Right lobe of liver (tissue), 6 donors: Measurements from ENCODE around the gene EPYC. TPM values are rescaled to one million over a fixed set of nuclear protein-coding genes. Genes with fewer than 3 reads are reported as not detected.
"Not testable (repeated sequence)": the region's sequence is repeated elsewhere in the genome, so short reads cannot be mapped to it uniquely, and the experiment has no call there.

Experiments used
- ATAC-seq, 4 donors: fragments of 200-7000 bp; cut with Tn5 transposase; one replicate each; pipeline ENCODE4 v1.9.1; 2020; ENCODE audit warnings: mild to moderate bottlenecking in 4 of 4, moderate library complexity in 4 of 4
- DNase-seq, 3 donors: peaks; one replicate each; pipeline ENCODE4 v3.0.0-alpha.2; 2020
- H3K27ac ChIP-seq, 3 donors: fragments of 200-600 bp; one replicate each; pipeline ENCODE4 v1.8.0; 2022
- H3K27me3 ChIP-seq, 2 donors: fragments of 200-600 bp; one replicate each; pipeline ENCODE4 v1.8.0; 2022
- H3K36me3 ChIP-seq, 4 donors: fragments of 200-600 bp; sonication (generic) in 1 of 4; one replicate each; pipeline versions ENCODE4 v1.5.1 to v1.8.0; 2017 to 2022; ENCODE audit warnings: control low read depth in 1 of 4
- H3K4me1 ChIP-seq, 4 donors: fragments of 200-600 bp; sonication (generic) in 1 of 4; one replicate each; pipeline versions ENCODE4 v1.5.1 to v1.8.0; 2017 to 2022; ENCODE audit warnings: control low read depth in 1 of 4
- H3K4me3 ChIP-seq, 3 donors: fragments of 200-600 bp; one replicate each; pipeline ENCODE4 v1.8.0; 2022
- H3K9me3 ChIP-seq, 4 donors: fragments of 200-600 bp; sonication (generic) in 1 of 4; one replicate each; pipeline versions ENCODE4 v1.5.1 to v1.8.0; 2017 to 2022; ENCODE audit warnings: control low read depth in 1 of 4
- POLR2A ChIP-seq: fragments of 450-650 bp; IDR thresholded peaks from one replicate; pipeline ENCODE4 v1.6.1; 2017; ENCODE audit warnings: antibody characterized with exemption, mild to moderate bottlenecking
- WGBS: methylation state at CpG from one replicate; pipeline ENCODE4 v1.1.6; 2018; ENCODE audit warnings: low coverage, low lambda C conversion rate; ENCODE audit not compliant: insufficient coverage; ENCODE audit errors: missing lambda C conversion rate; 5-methylcytosine and 5-hydroxymethylcytosine counted together
- intact Hi-C, 2 donors: fragments of 100-400 bp; cut with DNase I; formaldehyde crosslinking; loops; one replicate each; pipeline versions ENCODE4 v1.11.2 to v1.14.1; 2022
- total RNA-seq, 6 experiments: library from RNA; depleted of rRNA in 2 of 6; stranded (reverse); fragments of >200 nt in 2 of 6; fragmentation: NEBNext Ultra II Directional in 3 of 6; extraction: Animal tissue kit (Norgen Biotek cat#: 25700) in 3 of 6; gene quantifications; one replicate each; pipeline versions ENCODE4 v1.1.0 to v1.2.4, GENCODE V29; 2016 to 2023
- TF ChIP-seq, protein P1 (sequence below), 4 donors: fragments of 200-600 bp in 3 of 4; fragments of 450-650 bp in 1 of 4; IDR thresholded peaks; one replicate each; pipeline versions ENCODE4 v1.5.1 to v1.8.0; 2016 to 2022; ENCODE audit warnings: antibody characterized with exemption in 4 of 4, mild to moderate bottlenecking in 2 of 4
- donor health status: DM: no; HTN: yes; CAD: no.
- donor health status: DM: no; HTN: no; CAD: no.
- donor health status: DM: no; HTN: no; CAD: no.
- donor health status: DM: no; HTN: yes; CAD: no.
- donor health status: DM: no; HTN: yes; CAD: no.

Gene EPYC
- total RNA-seq, 6 experiments from 2014 or later: not detected

DNA sequence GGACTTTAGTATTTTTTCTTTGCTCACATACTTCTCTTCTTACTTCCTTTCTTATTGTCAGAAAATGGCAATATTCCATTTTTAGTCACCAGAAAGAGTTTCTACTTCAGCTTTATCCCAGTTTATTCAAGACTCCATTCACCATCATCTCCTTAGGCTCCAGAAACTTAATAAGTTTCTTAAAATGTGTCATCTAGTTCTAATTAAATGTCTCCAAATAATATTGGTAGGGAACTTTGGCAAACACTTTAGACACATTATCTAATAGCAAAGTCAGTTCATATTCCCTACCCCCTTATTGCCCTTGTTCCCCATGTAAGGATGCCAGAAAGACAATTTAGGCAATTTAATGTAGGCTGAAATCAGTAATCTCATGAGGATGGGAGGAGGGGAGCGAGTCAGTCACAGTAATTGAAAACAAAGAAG lies 15.1 kb downstream of the EPYC start:
- 64% methylated on average over 1 of the region's 1 CpG for WGBS
- intact Hi-C loops: no loop called here

DNA sequence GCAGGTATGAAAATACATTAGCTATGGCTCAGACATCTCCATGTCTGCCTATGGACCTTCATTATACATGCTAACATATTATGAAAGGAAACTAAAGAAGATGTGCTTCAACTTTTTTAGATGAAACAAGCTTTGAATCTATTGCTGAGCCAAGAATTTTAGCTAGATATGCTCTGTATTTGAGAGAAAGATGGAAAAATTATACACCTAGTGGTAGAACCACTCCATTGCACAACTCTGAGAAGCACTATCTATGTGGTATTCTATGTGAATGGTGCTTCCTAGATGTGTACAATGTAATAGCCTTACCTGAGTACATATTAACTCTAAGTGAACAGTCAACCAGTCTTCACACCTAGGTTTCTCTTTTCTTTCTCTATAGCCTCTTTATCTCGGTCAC lies 17.3 kb downstream of the EPYC start:
- TF ChIP-seq POLR2A: no peak
- TF ChIP-seq, protein P1, sequence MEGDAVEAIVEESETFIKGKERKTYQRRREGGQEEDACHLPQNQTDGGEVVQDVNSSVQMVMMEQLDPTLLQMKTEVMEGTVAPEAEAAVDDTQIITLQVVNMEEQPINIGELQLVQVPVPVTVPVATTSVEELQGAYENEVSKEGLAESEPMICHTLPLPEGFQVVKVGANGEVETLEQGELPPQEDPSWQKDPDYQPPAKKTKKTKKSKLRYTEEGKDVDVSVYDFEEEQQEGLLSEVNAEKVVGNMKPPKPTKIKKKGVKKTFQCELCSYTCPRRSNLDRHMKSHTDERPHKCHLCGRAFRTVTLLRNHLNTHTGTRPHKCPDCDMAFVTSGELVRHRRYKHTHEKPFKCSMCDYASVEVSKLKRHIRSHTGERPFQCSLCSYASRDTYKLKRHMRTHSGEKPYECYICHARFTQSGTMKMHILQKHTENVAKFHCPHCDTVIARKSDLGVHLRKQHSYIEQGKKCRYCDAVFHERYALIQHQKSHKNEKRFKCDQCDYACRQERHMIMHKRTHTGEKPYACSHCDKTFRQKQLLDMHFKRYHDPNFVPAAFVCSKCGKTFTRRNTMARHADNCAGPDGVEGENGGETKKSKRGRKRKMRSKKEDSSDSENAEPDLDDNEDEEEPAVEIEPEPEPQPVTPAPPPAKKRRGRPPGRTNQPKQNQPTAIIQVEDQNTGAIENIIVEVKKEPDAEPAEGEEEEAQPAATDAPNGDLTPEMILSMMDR (IDR thresholded peaks at IDR 0.05): no peak
- H3K9me3 ChIP-seq: no peaks in the 10 kb centered on the region
- H3K27ac ChIP-seq: no peak overlapping the region
- H3K4me3 ChIP-seq: no peak overlapping the region
- intact Hi-C loops: no loop called here
- ATAC-seq (no peak), DNase-seq (no peak)
- H3K27me3 ChIP-seq: no peaks in the 10 kb centered on the region
- no peaks in the 10 kb centered on the region for H3K4me1 ChIP-seq
- no peaks in the 10 kb centered on the region for H3K36me3 ChIP-seq
- 50% methylated on average over 1 of the region's 1 CpG for WGBS

More for the DNA sequence above, 15.1 kb downstream of the EPYC start:
- H3K27ac ChIP-seq: no peak overlapping the region
- ATAC-seq: no peak
- H3K4me3 ChIP-seq: no peak overlapping the region
- no peak for DNase-seq
- H3K4me1 ChIP-seq: no peaks in the 10 kb centered on the region
- TF ChIP-seq, protein P1 (IDR thresholded peaks at IDR 0.05): no peak
- TF ChIP-seq POLR2A: no peak
- H3K36me3 ChIP-seq: no peaks in the 10 kb centered on the region
- H3K27me3 ChIP-seq: no peaks in the 10 kb centered on the region
- no peaks in the 10 kb centered on the region for H3K9me3 ChIP-seq

DNA sequence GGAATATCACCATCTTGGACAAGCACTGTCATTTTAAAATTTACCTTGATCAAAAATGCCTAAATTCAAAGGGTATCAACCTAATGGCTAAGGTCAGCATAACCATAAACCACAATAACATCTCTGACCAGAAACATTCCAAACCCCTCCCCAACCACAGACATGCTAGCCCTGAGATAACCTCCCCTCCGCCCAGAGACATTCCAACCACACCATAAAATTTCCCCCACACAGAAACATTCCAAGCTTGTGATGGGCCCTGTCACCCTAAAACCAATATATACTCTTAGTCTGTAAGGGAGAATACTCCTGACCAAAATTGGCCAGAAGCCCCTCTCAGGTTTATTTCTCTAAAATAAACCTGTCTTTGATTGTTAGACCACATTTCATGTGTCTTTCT lies 17.7 kb downstream of the EPYC start:
- intact Hi-C loops: no loop called here
- DNase-seq (no peak), ATAC-seq (no peak)
- Histone ChIP-seq H3K4me3 (no peak overlapping the region), H3K9me3 (no peaks in the 10 kb centered on the region), H3K4me1 (no peaks in the 10 kb centered on the region), H3K27me3 (no peaks in the 10 kb centered on the region), H3K36me3 (no peaks in the 10 kb centered on the region), H3K27ac (no peak overlapping the region)
- no peak for TF ChIP-seq POLR2A
- TF ChIP-seq, protein P1 (IDR thresholded peaks at IDR 0.05): no peak
- 85% methylated on average over 1 of the region's 1 CpG for WGBS

DNA sequence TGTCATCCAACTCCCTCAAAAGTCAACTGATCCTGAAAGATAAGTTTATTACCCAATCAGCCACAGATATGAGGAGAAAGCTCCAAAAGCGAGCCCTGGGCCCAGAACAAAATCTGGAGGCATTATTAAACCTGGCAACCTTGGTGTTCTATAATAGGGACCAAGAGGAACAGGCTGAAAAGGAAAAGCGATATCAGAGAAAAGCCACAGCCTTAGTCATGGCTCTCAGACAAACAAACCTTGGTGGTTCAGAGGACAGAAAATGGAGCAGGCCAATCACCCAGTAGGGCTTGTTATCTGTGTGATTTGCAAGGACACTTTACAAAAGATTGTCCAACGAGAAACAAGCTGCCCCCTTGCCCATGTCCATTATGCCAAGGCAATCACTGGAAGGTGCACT lies 19.4 kb downstream of the EPYC start:
- H3K4me1 ChIP-seq, H3K27ac ChIP-seq, DNase-seq, ATAC-seq, intact Hi-C loops, H3K4me3 ChIP-seq, H3K36me3 ChIP-seq, H3K9me3 ChIP-seq, H3K27me3 ChIP-seq: not testable (repeated sequence)
- WGBS: 39% methylated on average over 3 of the region's 3 CpGs

DNA sequence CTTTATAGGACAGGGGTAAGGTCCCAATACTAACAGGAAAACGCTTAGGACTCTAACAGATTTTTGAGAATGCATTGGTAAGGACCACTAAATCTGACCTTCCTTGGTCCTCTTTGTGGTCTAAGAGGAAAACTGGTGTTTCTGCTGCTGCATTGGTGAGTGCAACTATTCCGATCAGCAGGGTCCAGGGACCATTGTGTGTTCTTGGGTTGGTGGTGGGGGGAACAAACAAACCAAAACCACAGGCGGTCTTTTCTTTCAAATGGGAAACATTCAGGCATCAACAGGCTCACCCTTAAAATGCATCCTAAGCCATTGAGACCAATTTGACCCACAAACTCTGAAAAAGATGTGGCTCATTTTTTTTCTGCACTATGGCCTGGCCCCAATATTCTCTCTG lies 20.7 kb downstream of the EPYC start:
- TF ChIP-seq POLR2A: no peak
- TF ChIP-seq, protein P1 (IDR thresholded peaks at IDR 0.05): no peak
- no peaks in the 10 kb centered on the region for H3K27me3 ChIP-seq
- H3K27ac ChIP-seq: no peak overlapping the region
- no peak overlapping the region for H3K4me3 ChIP-seq
- ATAC-seq (no peak), DNase-seq (no peak)
- H3K9me3 ChIP-seq: no peaks in the 10 kb centered on the region
- no peaks in the 10 kb centered on the region for H3K36me3 ChIP-seq
- 80% methylated on average over 1 of the region's 3 CpGs for WGBS
- intact Hi-C loops: no loop called here
- no peaks in the 10 kb centered on the region for H3K4me1 ChIP-seq
